ENCODE data around the gene PSMD11. TPM values are rescaled to one million over a fixed set of nuclear protein-coding genes. Genes with fewer than 3 reads are reported as not detected.

Gene PSMD11
- polyA plus RNA-seq, 1 of the 3 experiments (the other 2 are of a cell fraction), result 63.1 TPM

- no peak overlapping the region for H2AFZ ChIP-seq (ENCODE audit: low read depth)
- no peaks in the 10 kb centered on the region for H3K27me3 ChIP-seq (ENCODE audit: insufficient read depth)
- no peaks in the 10 kb centered on the region for H3K9me2 ChIP-seq
- H3K27ac ChIP-seq (ENCODE audit: low read depth in 2 of 2, low read length in 1 of 2), result no peak overlapping the region
- H4K20me1 ChIP-seq (ENCODE audit: insufficient read depth), result no peaks in the 10 kb centered on the region
- DNase-seq, result no peak
- no peaks in the 10 kb centered on the region for H3K9me3 ChIP-seq
- no peaks in the 10 kb centered on the region for H3K79me2 ChIP-seq (ENCODE audit: insufficient read depth)
- ChIA-PET POLR2A (no interaction called here), CTCF (interaction anchor here (0.6 kb wide), 1 partner anchor 8 kb away, joined by 3 read pairs; no protein-coding TSS in a partner anchor)
- no peaks in the 10 kb centered on the region for H3F3A ChIP-seq (replicated peaks; ENCODE audit: insufficient read depth)
- TF ChIP-seq CHD2 (IDR thresholded peaks at IDR 0.05; ENCODE audit: low read length, partially characterized antibody) (no peak), NFIC (IDR thresholded peaks at IDR 0.05; ENCODE audit: borderline replicate concordance) (no peak), EZH2phosphoT487 (IDR thresholded peaks at IDR 0.05; ENCODE audit: borderline replicate concordance, low read depth) (no peak), FOXJ3 (CRISPR knock-in tag; IDR thresholded peaks at IDR 0.05) (no peak), FOSL2 (IDR thresholded peaks at IDR 0.05; ENCODE audit: borderline replicate concordance, low read depth) (no peak)
- TF ChIP-seq, protein P1, sequence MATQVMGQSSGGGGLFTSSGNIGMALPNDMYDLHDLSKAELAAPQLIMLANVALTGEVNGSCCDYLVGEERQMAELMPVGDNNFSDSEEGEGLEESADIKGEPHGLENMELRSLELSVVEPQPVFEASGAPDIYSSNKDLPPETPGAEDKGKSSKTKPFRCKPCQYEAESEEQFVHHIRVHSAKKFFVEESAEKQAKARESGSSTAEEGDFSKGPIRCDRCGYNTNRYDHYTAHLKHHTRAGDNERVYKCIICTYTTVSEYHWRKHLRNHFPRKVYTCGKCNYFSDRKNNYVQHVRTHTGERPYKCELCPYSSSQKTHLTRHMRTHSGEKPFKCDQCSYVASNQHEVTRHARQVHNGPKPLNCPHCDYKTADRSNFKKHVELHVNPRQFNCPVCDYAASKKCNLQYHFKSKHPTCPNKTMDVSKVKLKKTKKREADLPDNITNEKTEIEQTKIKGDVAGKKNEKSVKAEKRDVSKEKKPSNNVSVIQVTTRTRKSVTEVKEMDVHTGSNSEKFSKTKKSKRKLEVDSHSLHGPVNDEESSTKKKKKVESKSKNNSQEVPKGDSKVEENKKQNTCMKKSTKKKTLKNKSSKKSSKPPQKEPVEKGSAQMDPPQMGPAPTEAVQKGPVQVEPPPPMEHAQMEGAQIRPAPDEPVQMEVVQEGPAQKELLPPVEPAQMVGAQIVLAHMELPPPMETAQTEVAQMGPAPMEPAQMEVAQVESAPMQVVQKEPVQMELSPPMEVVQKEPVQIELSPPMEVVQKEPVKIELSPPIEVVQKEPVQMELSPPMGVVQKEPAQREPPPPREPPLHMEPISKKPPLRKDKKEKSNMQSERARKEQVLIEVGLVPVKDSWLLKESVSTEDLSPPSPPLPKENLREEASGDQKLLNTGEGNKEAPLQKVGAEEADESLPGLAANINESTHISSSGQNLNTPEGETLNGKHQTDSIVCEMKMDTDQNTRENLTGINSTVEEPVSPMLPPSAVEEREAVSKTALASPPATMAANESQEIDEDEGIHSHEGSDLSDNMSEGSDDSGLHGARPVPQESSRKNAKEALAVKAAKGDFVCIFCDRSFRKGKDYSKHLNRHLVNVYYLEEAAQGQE (IDR thresholded peaks at IDR 0.05; ENCODE audit: low read depth, low read length), result no peak
- TF ChIP-seq, protein P2, sequence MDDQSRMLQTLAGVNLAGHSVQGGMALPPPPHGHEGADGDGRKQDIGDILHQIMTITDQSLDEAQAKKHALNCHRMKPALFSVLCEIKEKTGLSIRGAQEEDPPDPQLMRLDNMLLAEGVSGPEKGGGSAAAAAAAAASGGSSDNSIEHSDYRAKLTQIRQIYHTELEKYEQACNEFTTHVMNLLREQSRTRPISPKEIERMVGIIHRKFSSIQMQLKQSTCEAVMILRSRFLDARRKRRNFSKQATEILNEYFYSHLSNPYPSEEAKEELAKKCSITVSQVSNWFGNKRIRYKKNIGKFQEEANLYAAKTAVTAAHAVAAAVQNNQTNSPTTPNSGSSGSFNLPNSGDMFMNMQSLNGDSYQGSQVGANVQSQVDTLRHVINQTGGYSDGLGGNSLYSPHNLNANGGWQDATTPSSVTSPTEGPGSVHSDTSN (IDR thresholded peaks at IDR 0.05), result no peak
- H3K9ac ChIP-seq, result no peak overlapping the region
- 61% methylated on average over 10 of the region's 10 CpGs for WGBS (ENCODE audit: low lambda C conversion rate)
- H3K36me3 ChIP-seq (replicated peaks in 1 of 2; ENCODE audit: control insufficient read depth in 1 of 2, insufficient read depth in 2 of 2, low read length in 1 of 2), result no peaks in the 10 kb centered on the region
- H3K4me2 ChIP-seq, result no peak overlapping the region
- no peak overlapping the region for H3K4me3 ChIP-seq (ENCODE audit: low read depth in 2 of 2, low read length in 1 of 2)
- peaks cover 3 to 4% of the 10 kb centered on the region in 2 experiments; a peak in 2 of 4 replicates for H3K4me1 ChIP-seq (ENCODE audit: control insufficient read depth in 1 of 2, insufficient read depth in 2 of 2, low read depth in 1 of 2, low read length in 1 of 2)
Measured at GRCh38 chr17:32529604-32530003, 85.3 kb downstream of the PSMD11 start.

Small RNA genes lying within 50 kb of the gene (small RNA-seq; reads per million reads assigned to genes)
- gene AC005899.2 (0 reads per million in 7 experiments), gene AC005899.6 (0 reads per million in 7 experiments), gene RF00019 (0 reads per million in 7 experiments)

Other genes with a start within 250 kb of the PSMD11 start
- 0.39 and 0.72 TPM in 2 replicates for gene RHBDL3, start 178.7 kb upstream of the PSMD11 start, polyA plus RNA-seq (2012; rRNA removed)
- 14.2 and 19.4 TPM in 2 replicates for gene C17orf75, start 102.3 kb upstream of the PSMD11 start, polyA plus RNA-seq (2012; rRNA removed)
- 122 and 167 TPM in 2 replicates for gene ZNF207, start 94.4 kb upstream of the PSMD11 start, polyA plus RNA-seq (2012; rRNA removed)
- gene CDK5R1, start 42.5 kb downstream of the PSMD11 start, polyA plus RNA-seq (2012; rRNA removed), result 1.0 and 1.4 TPM in 2 replicates

Data from SK-N-SH (cell line).